ENCODE data around the gene POC1A. TPM values are rescaled to one million over a fixed set of nuclear protein-coding genes. Genes with fewer than 3 reads are reported as not detected.

The POC1A gene
- total and polyA plus RNA-seq, 2 of the 4 experiments (the other 2 are of a cell fraction), result 10.6 to 11.5 TPM

GRCh38 chr3:52069855-52070254 is 84.4 kb downstream of the POC1A start:
- Histone ChIP-seq H2BK120ac (ENCODE audit: low read depth, low read length) (no peak overlapping the region), H3K56ac (ENCODE audit: extremely low read depth, insufficient read depth, low read length) (no peak overlapping the region), H4K5ac (ENCODE audit: low read depth, low read length) (no peak overlapping the region), H3K27ac (ENCODE audit: insufficient read depth, low read length) (no peak overlapping the region), H2BK20ac (ENCODE audit: low read depth, low read length) (no peak overlapping the region), H3K4me1 (ENCODE audit: control insufficient read depth, insufficient read depth, low read length) (peaks cover 3% of the 10 kb centered on the region; the same call in 1 of the 2 replicates), H3K23ac (ENCODE audit: low read depth, low read length) (no peak overlapping the region), H3K79me1 (ENCODE audit: low read depth in 1 of 2, low read length in 2 of 2) (no peaks in the 10 kb centered on the region), H2AK5ac (ENCODE audit: low read depth, low read length) (no peak overlapping the region), H4K91ac (ENCODE audit: insufficient read depth, low read depth, low read length) (no peak overlapping the region), H4K8ac (ENCODE audit: low read depth in 2 of 2, low read length in 2 of 2) (no peak overlapping the region), H3K9me1 (ENCODE audit: insufficient read depth, low read length) (no peaks in the 10 kb centered on the region), H3K4ac (ENCODE audit: low read depth, low read length) (no peak overlapping the region), H3K18ac (ENCODE audit: low read depth, low read length) (no peak overlapping the region), H3K9ac (ENCODE audit: low read depth, low read length) (no peak overlapping the region), H2BK15ac (ENCODE audit: low read depth, low read length) (no peak overlapping the region), H3K9me3 (ENCODE audit: control insufficient read depth, insufficient read depth, low read length) (no peaks in the 10 kb centered on the region), H4K20me1 (ENCODE audit: insufficient read depth, low read length) (no peaks in the 10 kb centered on the region; the same call in 1 of the 2 replicates), H2AK9ac (replicated peaks; ENCODE audit: low read depth, low read length, poor library complexity) (peak overlapping the region; percentile 37), H3K27me3 (ENCODE audit: control insufficient read depth, insufficient read depth, low read length) (no peaks in the 10 kb centered on the region; the same call in 1 of the 2 replicates), H3K14ac (replicated peaks; ENCODE audit: low read depth, low read length) (no peak overlapping the region), H2BK5ac (ENCODE audit: low read depth, low read length, poor library complexity, severe bottlenecking) (no peak overlapping the region), H3K4me3 (ENCODE audit: insufficient read depth, low read depth, low read length) (no peak overlapping the region), H3K4me2 (ENCODE audit: low read depth, low read length) (no peak overlapping the region), H3K36me3 (ENCODE audit: control insufficient read depth, insufficient read depth, low read length) (peaks cover 4% of the 10 kb centered on the region; the same call in 1 of the 2 replicates), H2AFZ (replicated peaks; ENCODE audit: low read length, poor library complexity) (no peak overlapping the region)
- in situ Hi-C loops (cut with MboI; ENCODE audit: low sequenced_read_pairs) (no loop called here), intact Hi-C loops (cut with micrococcal nuclease) (no loop called here), dilution Hi-C loops (cut with HindIII; ENCODE audit: low sequenced_read_pairs, unreplicated experiment) (no loop called here)
- BruUV-seq (replicated peaks), result no TSS peak
- ATAC-seq (ENCODE audit: low read depth) (no peak), DNase-seq (no peak)
- POLR2A ChIA-PET (ENCODE audit: unreplicated experiment), result no interaction called here
- no CpG with 5 or more reads among the region's 4 CpGs for WGBS, 2 experiments (ENCODE audit: extremely low coverage in 2 of 2, insufficient read length in 1 of 2)
- CTCF ChIA-PET, result no interaction called here
- TF ChIP-seq BHLHE40 (IDR thresholded peaks at IDR 0.05; ENCODE audit: low read depth, low read length) (no peak), RCOR1 (IDR thresholded peaks at IDR 0.05; ENCODE audit: insufficient replicate concordance, low read length) (no peak), SMC3 (IDR thresholded peaks at IDR 0.05; ENCODE audit: low read depth, low read length) (no peak), CEBPB (IDR thresholded peaks at IDR 0.05; ENCODE audit: low read depth, low read length) (no peak), RFX5 (IDR thresholded peaks at IDR 0.05; ENCODE audit: low read depth, low read length) (no peak), MXI1 (IDR thresholded peaks at IDR 0.05; ENCODE audit: borderline replicate concordance, low read depth, low read length) (no peak), RAD21 (IDR thresholded peaks at IDR 0.05; ENCODE audit: low read length) (no peak), POLR2A (IDR thresholded peaks at IDR 0.05; ENCODE audit: low read depth, low read length) (no peak), CHD1 (IDR thresholded peaks at IDR 0.05; ENCODE audit: low read depth, low read length) (no peak), USF2 (IDR thresholded peaks at IDR 0.05; ENCODE audit: low read depth, low read length) (no peak), MAZ (IDR thresholded peaks at IDR 0.05; ENCODE audit: borderline replicate concordance, low read depth, low read length) (no peak)
- TF ChIP-seq, protein P1, sequence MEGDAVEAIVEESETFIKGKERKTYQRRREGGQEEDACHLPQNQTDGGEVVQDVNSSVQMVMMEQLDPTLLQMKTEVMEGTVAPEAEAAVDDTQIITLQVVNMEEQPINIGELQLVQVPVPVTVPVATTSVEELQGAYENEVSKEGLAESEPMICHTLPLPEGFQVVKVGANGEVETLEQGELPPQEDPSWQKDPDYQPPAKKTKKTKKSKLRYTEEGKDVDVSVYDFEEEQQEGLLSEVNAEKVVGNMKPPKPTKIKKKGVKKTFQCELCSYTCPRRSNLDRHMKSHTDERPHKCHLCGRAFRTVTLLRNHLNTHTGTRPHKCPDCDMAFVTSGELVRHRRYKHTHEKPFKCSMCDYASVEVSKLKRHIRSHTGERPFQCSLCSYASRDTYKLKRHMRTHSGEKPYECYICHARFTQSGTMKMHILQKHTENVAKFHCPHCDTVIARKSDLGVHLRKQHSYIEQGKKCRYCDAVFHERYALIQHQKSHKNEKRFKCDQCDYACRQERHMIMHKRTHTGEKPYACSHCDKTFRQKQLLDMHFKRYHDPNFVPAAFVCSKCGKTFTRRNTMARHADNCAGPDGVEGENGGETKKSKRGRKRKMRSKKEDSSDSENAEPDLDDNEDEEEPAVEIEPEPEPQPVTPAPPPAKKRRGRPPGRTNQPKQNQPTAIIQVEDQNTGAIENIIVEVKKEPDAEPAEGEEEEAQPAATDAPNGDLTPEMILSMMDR (conservative IDR thresholded peaks at IDR 0.05; ENCODE audit: low read depth, low read length), result no peak
- TF ChIP-seq, protein P2, sequence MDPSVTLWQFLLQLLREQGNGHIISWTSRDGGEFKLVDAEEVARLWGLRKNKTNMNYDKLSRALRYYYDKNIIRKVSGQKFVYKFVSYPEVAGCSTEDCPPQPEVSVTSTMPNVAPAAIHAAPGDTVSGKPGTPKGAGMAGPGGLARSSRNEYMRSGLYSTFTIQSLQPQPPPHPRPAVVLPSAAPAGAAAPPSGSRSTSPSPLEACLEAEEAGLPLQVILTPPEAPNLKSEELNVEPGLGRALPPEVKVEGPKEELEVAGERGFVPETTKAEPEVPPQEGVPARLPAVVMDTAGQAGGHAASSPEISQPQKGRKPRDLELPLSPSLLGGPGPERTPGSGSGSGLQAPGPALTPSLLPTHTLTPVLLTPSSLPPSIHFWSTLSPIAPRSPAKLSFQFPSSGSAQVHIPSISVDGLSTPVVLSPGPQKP (IDR thresholded peaks at IDR 0.05; ENCODE audit: borderline replicate concordance, low read depth, low read length), result no peak

Measured in IMR-90 (cell line).